Skin of body (tissue), 2 donors: ENCODE measurements around the gene CCDC171. TPM values are rescaled to one million over a fixed set of nuclear protein-coding genes. Genes with fewer than 3 reads are reported as not detected.
A peak's percentile ranks its signal among the peaks of the same experiment; 100 is the strongest.
"Not testable (repeated sequence)": the region's sequence is repeated elsewhere in the genome, so short reads cannot be mapped to it uniquely, and the experiment has no call there.

Experiments
- DNase-seq: peaks from one replicate; lab custom pipeline; 2025; lab: John Stamatoyannopoulos, UW
- total RNA-seq: library from RNA; depleted of rRNA; stranded (reverse); fragments of >200 nt; gene quantifications from one replicate; pipeline ENCODE4 v1.2.3, GENCODE V29; 2014

CCDC171 gene
- total RNA-seq, 1 donor from 2014 or later, result 9.2 TPM

DNA sequence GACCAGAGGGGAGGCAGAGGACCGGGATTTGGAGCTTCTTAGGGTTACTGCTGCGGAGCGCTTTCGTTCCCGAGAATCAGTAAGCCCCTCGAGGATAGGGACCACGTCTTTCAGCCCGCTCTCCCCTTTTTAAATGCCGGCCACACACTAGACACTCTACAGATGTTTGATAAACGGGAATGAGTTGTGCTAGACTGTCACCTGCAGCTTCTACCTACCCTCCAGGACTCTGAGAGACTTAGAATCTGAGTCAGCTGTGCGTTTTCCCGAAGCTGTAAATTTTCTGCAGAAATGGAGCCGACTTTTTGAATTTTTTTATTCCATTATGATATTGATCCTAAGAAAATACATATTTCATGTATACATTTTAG, 670 bp downstream of the CCDC171 start:
- DNase-seq, result no peak

DNA sequence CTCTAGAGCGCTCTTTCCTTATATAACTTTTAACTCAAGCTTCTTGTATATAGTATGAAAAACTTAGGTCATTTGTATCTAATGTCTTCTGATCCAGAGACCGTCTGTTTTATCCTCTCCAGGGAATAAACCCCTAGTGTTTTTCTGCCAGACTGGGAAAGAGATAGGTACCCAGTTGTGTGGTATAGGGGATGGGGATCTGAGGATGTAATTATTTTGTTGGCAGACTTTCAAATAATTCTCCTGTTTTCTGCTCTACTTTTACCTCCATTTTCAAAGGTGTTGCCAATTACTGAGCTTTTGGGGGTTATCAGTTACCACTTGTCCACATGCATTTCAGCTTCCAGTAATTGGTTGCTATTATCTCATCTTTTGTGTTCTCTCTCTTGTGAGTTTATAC, 17.9 kb downstream of the CCDC171 start:
- no peak for DNase-seq

DNA sequence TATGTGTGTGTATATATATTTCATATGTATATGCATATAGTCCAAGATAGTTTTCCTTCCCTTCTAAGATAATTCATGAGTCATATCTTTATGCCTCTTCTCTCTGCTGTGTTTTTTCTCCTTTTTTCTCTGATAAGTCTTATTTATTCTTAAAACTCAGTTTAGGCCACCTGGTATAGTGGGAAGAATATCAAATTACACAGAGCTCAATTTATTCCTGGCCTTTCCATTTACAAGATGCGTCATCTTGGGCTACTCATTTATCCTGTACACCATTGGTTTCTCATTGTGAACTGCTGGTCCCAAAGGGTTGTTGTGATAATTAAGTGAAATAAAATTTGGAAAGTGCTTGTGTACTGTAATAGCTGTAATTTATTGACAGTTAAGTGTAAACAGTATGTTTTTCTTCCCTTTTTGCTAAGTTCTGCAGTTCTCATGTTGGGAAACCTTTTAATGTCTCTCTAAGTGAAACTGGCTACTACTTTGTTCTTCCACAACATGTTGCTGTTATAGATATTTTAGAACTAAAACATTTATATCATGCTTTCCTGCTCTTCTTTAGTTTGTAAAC, 19.4 kb downstream of the CCDC171 start:
- no peak for DNase-seq

DNA sequence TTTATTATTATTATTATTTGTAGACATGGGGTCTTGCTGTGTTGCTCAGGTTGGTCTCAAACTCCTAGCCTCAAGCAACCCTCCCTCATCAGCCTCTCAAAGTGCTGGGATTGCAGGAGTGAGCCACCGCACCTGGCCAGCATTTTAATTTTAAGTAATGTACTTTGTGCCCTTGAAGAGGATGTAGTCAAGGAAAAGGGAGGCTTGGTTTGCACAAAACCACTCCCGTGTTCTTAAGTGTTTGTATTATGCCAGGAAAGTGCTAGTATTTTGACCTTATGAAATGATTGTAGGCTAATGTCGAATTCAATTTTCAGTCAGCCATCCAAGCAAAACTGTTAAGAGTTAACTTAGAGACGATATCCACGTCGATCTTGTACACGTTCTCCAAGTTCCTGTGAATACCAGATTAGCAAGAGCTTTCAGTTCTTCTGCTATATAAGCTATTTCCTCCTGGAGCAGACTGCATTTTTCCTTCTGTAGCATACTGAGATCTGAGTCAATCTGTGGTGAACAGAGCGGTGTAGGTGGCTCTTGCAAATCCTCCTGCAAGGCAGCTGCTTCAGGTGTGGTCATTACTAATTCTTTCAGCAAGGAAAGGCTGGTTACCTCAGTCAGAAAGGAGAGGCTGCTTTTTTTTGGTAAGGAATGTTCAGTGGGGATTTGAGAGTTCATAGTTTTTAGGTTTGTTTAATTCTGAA, 23.7 kb downstream of the CCDC171 start:
- DNase-seq, result no peak

DNA sequence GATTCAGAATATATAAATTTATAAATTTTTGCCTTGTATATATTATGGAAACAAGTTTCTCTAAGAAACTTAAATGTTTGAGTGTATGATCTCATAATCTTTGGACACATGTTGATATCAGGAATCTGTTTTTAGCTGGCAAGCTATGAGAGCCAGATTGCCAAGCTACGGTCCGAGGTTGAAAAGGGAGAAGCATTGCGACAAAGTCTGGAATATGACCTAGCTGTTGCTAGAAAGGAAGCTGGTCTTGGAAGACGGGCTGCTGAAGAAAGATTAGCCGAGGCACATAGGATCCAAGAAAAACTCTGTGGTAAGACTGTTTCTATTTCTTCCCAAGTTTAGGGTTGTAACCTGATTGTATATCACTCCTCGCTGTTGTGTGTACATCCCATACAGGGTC, 25.9 kb downstream of the CCDC171 start:
- DNase-seq, result peak; percentile 42

DNA sequence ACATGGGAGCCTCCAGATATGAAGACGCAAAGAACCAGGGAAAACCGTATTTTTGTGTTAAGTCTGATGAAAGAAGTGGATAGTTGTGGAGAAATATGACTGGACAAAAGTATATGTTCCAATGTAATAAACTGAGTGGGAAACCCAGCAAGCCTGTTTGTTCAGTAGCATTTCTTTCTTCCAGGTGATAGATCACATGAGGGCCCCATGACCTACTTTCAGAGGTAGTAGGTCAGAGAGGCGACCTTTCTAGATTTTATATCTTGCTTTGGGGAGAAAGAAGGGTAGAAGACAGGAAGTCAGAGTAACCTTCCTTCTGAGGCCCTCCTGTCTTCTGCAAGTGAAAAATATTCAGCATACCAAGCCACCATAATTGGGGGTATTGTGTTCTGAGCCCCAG, 31.5 kb downstream of the CCDC171 start:
- no peak for DNase-seq

DNA sequence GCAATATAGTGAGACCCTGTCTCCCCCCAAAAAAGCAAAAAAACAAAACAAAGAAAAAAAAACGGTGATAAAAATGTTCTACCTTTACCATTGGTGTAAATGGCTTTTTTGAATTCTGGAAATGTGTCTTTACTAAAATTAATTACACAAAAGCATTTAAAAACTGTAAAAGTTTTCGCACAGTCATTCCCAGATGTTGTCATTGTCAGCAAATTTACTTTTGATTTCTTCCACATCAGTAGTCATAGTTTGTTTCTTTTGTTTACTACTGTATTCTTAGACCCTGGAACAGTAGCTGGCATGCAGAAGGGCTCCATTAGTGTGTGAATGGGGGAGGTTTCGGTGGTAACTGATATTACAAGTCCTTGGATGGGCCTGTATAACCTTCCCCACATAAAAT, 39.5 kb downstream of the CCDC171 start:
- no peak for DNase-seq

DNA sequence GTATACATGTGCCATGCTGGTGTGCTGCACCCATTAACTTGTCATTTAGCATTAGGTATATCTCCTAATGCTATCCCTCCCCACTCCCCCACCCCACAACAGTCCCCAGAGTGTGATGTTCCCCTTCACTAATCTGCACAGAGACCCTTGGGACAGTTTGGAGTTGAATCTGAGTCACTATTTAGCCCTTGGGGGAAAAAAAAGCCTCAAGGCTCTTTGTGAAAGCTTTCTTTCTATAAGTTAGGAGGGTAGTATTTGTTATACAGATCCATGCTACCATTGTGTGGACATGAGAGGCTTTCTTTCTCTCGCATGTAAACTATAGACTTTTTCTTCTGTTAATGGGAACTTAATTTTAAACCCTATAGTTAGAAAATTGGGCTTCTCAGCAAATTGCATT, 40.1 kb downstream of the CCDC171 start:
- DNase-seq, result not testable (repeated sequence)

DNA sequence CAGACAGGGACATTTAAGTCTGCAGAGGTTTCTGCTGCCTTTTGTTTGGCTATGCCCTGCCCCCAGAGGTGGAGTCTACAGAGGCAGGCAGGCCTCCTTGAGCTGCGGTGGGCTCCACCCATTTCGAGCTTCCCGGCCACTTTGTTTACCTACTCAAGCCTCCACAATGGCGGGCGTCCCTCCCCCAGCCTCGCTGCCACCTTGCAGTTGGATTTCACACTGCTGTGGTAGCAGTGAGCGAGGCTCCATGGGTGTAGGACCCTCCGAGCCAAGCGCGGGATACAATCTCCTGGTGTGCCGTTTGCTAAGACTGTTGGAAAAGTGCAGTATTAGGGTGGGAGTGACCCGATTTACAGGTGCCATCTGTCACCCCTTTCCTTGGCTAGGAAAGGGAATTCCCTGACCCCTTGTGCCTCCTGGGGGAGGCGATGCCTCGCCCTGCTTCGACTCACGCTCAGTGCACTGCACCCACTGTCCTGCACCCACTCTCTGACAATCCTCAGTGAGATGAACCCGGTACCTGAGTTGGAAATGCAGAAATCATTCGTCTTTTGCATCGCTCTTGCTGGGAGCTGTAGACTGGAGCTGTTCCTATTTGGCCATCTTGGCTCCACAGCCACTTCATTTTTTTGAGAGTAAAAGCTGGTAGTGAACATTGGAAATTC, 48.0 kb downstream of the CCDC171 start:
- DNase-seq, result not testable (repeated sequence)

DNA sequence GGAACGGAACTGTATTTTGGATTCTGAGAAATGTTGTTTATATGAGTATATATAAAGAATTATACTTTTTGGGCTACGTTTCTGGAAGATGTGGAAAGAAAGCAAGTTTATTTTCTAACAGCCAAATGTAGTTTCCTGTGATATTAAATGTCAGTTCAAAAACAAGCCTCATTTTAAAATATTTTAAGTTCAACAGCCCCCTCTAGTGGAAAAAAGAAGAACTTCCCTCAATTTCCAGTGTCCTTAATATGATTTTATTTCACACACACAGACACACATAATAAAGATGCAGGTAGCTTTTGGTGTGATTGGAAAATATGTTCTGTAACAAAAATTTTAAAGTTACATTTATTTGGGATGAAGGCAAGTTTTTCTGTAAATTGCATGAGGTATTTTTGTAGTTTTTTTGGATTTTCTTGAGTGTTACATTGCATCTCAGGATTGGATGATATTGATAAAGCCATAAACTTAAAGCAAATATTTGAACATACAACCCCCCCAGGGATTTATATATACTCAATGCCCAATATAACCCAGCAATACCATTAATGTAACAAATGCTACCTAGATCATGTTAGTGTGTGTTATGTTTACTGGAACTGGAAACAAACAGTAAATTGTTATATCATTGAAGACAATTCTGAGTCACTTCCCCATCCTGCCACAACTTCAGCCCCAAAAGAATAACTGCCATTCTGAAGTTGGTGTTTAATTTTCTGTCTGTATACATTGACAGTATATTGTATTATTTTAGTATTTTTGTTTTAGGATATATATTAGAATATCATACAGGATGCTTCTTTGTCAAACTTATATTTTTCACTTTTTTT, 54.0 kb downstream of the CCDC171 start:
- peak; percentile 1 for DNase-seq

DNA sequence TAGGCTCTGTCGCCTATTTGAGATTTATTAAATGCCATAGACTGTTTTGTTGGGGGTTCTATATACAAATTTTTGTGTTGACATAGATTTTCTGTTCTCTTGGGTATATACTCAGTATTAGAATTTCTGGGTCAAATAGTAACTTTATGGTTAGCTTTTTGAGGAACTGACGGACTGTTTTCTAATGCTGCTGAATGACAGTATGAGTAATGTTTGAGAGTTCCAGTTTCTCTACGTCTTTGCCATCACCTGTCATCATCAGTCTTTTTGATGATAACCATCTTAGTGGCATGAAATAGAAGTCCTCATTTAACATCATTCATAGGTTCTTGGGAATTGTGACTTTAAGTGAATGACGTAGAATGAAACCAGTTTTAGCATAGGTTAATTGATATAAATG, 60.1 kb downstream of the CCDC171 start:
- no peak for DNase-seq

DNA sequence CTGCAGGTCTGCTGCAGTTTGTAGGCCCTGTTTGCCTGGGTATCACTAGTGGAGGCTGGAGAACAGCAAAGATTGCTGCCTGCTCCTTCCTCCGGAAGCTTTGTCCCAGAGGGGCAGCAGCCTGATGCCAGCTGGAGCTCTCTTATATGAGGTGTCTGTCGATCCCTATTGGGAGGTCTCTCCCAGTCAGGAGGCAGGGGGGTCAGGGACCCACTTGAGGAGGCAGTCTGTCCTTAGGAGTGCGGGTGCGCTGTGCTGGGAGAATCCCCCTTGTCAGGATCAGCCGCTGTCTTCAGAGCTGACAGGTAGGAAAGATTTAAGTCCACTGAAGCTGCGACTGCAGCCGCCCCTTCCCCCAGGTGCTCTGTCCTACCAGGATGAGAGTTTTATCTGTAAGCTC, 64.9 kb downstream of the CCDC171 start:
- DNase-seq, result no peak

DNA sequence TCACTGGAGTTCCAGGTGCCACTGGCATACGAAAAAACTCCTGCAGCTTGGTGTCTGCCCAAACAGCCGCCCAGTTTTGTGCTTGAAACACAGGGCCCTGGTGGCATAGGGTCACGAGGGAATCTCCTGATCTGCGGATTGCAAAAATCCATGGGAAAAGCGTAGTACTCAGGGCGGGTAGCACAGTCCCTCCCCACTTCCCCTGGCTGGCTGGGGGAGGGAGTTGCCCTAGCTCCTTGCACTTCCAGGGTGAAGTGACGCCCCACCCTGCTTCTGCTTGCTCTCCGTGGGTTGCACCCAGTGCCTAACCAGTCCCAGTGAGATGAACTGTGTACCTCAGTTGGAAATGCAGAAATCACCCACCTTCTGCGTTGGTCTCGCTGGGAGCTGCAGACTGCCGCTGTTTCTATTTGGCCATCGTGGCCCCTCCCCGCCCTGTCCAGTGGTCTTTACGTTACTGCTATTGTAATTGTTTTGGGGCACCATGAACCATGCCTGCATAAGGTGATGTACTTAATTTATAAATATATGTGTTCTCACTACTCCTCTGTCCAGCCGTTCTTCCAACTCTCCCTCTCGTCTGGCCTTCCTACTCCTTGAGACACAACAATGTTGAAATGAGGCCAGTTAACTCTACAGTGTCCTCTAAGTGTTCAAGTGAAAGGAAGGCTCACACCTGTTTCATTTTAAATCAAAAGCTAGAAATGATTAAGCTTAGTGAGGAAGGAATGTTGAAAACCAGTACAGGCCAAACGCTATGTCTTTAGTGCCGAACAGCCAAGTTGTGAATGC, 65.9 kb downstream of the CCDC171 start:
- DNase-seq, result no peak

DNA sequence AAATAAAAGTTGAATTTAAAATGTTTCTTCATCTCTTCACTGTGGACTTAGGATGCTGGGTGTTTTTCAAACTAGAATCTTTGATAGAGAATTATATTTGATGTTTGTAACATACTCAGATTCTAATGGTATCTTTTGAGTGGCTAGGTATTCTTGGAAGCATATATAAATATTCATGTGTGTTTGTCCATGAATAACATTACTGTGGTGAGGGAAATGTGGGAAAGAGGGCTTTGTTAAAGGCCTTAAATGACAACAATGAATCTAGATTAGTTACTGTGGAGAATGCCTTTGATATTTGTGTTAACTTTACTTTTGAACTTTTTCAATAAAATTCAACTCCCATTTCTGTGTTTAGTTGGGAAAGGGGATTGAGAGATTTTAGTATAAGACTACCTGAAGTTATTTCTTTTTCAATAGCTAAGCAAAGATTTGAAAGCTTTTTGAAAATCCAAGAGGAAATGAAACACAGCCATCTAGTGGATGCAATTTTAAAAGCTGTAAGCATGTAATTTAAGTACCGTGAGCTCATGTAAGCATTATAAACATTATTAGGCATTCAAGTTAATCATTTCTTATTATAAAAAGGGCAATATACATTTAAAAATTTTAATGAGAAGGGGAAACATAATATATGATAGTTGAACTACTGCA, 69.6 kb downstream of the CCDC171 start:
- DNase-seq, result no peak

DNA sequence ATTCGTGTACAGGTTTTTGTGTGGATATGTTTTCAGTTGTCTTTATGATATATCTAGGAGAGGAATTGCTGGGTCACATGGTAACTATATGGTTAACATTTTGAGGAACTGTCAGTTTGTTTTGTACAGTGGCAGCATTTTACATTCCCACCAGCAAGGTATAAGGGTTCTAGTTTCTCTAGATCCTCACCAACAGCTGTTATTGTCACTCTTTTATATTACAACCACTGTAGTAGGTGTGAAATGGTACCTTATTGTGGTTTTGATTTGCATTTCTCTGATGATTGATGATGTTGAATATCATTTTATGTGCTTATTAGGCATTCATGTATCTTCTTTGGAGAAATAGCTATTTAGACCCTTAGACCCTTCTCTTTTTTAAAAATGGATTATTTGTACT, 82.9 kb downstream of the CCDC171 start:
- no peak for DNase-seq

DNA sequence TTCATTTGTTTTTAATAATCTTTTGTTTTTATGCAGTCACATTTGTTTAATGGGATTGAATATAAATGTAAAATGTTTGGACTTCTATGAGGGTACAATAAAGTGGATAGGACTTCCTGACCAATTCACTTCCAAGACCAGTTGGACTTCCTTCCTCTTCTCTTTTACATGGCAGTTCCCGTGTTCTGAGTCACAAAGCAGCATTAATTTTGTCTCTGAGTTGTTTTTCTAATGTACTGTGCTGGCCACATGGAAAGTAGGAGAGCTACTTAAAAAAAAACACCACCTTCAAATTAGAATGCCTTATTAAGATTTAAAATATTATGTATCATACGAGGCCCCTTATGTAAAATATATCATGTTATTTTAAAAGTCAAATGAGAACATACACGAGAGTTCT, 87.3 kb downstream of the CCDC171 start:
- DNase-seq, result no peak

DNA sequence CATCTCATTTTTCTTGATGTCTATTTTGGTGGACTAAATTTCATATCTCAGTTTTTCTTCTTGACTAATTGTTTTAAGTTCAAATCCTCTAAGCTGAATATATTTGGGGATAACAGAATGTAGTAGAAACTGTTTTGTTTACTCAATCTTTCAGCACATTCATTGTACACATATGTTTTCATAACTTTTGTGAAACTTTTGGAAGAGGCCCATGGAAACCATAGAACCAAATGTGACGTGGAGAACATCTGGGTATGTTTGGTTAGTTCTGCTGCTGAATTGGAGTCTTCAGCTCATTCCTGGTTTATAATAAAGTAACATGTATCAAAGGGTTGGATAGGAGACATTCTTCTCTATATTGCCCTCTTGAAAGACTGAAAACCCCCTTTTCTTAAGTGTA, 88.4 kb downstream of the CCDC171 start:
- peak; percentile 89 for DNase-seq

DNA sequence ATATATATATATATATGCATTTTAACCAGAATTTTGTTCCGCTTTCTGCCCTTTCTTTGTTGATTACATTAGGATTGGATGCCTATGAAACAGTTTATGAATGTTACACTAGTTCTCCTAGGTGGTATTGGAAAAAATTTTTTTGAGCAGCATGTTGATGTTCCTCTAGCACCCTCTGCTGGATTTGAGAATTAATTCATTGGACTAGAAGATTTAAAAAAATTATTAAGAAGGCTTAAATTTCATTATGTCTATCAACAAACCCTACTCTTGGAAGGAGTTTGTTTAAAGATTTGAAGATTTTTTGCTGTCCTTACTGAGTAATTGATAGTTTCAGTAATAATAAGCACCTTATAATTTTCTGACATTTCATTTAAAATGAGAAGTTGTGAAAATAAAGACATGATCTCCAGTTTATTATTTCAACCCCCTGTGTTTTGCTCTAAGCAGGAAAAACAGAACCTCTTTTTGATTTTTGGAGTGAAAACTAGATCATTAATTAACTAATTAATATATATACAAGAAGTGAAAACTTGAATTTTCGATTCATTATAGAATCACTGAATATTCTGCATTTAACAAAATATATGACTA, 89.6 kb downstream of the CCDC171 start:
- no peak for DNase-seq

DNA sequence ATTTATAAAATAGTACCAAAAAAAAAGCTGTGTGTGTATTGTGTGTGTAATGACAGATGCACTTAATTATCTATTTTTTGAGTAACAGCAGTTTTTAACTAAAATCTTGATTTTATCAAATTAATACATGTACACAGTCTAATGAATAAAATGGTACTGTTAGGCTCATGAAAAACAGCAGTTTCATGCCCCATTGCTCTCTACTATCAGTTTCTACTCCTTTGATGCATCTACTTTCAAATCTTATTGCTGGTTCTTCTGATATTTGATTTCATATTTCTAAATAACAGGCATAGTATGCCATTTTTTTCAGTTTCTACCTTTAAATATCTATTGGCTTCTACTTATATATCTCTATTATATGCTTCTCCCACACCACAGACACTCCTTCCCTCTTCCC, 117.4 kb downstream of the CCDC171 start:
- DNase-seq, result no peak

DNA sequence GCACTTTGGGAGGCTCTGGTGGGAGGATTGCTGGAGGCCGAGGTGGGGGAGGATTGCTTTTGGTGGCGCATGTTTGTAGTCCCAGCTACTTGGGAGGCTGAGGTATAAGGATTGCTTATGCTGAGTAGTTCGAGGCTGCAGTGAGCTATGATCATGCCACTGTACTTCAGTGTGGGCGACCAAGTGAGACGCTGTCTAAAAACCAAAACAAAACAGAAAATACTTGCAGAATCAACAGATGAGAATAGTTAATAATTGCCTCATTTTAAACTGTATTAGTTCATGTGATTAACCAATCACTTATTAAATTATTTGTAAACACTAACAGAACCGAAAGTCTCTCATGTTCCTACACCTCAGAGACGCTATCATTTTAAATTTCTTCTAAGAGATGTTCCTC, 118.1 kb downstream of the CCDC171 start:
- DNase-seq, result no peak
